CD8-positive, alpha-beta memory T cell (primary cell): ENCODE data around the gene PIP4K2A. TPM values are rescaled to one million over a fixed set of nuclear protein-coding genes. Genes with fewer than 3 reads are reported as not detected.
A peak's percentile ranks its signal among the peaks of the same experiment; 100 is the strongest.
"Not testable (repeated sequence)": the region's sequence is repeated elsewhere in the genome, so short reads cannot be mapped to it uniquely, and the experiment has no call there.

Experiments
- CTCF ChIA-PET: fragments of 350-600 bp; sonication (Branson Sonifier 250); formaldehyde crosslinking; loops from one replicate; lab custom pipeline; 2021; ENCODE audit warnings: antibody characterized with exemption; lab: Charles Lee
- POLR2A ChIA-PET: fragments of 350-600 bp; sonication (Branson Sonifier 250); formaldehyde crosslinking; loops from one replicate; lab custom pipeline; 2021; ENCODE audit warnings: antibody characterized with exemption; lab: Charles Lee
- DNase-seq, 5 donors: peaks; one replicate each; pipeline versions ENCODE4 v3.0.0 to v3.0.0-alpha.2; 2020 to 2022; ENCODE audit warnings: mixed read lengths in 1 of 5
- H3K27ac ChIP-seq: one replicate; pipeline ENCODE4 v1.7.0; 2013; ENCODE audit warnings: low read depth, mild to moderate bottlenecking, low read length, moderate library complexity
- H3K27me3 ChIP-seq: 2 replicates; pipeline ENCODE4 v1.7.0; 2013; ENCODE audit warnings: low read length, mild to moderate bottlenecking; ENCODE audit not compliant: insufficient read depth, poor library complexity, severe bottlenecking
- H3K36me3 ChIP-seq: 2 replicates; pipeline ENCODE4 v1.7.0; 2013; ENCODE audit warnings: mild to moderate bottlenecking, low read length, moderate library complexity; ENCODE audit not compliant: insufficient read depth
- H3K4me1 ChIP-seq: 2 replicates; pipeline ENCODE4 v1.7.0; 2013; ENCODE audit warnings: mild to moderate bottlenecking, low read length, moderate library complexity; ENCODE audit not compliant: insufficient read depth
- H3K4me3 ChIP-seq: 2 replicates; pipeline ENCODE4 v1.7.0; 2013; ENCODE audit warnings: mild to moderate bottlenecking, low read length
- H3K9me3 ChIP-seq: 2 replicates; pipeline ENCODE4 v1.7.0; 2013; ENCODE audit warnings: mild to moderate bottlenecking, low read length
- H3K27ac Mint-ChIP-seq, 8 donors: one replicate each; pipeline ENCODE4 v1.8.0; 2020 to 2021; ENCODE audit warnings: mixed read lengths in 8 of 8, mild to moderate bottlenecking in 6 of 8, inconsistent platforms in 3 of 8, moderate library complexity in 3 of 8
- H3K27me3 Mint-ChIP-seq, 2 donors: one replicate each; pipeline ENCODE4 v1.8.0; 2020 to 2021; ENCODE audit warnings: mixed read lengths in 2 of 2, mild to moderate bottlenecking in 1 of 2, moderate library complexity in 1 of 2
- H3K36me3 Mint-ChIP-seq, 3 donors: one replicate each; pipeline ENCODE4 v1.8.0; 2020 to 2021; ENCODE audit warnings: mixed read lengths in 3 of 3, inconsistent platforms in 1 of 3, mild to moderate bottlenecking in 1 of 3
- H3K4me1 Mint-ChIP-seq, 3 donors: one replicate each; pipeline ENCODE4 v1.8.0; 2020 to 2021; ENCODE audit warnings: mixed read lengths in 3 of 3, inconsistent platforms in 1 of 3, mild to moderate bottlenecking in 1 of 3
- H3K4me3 Mint-ChIP-seq, 7 donors: one replicate each; pipeline ENCODE4 v1.8.0; 2020 to 2021; ENCODE audit warnings: mixed read lengths in 7 of 7, mild to moderate bottlenecking in 6 of 7, moderate library complexity in 4 of 7, inconsistent platforms in 2 of 7
- H3K9me3 Mint-ChIP-seq, 5 donors: one replicate each; pipeline ENCODE4 v1.8.0; 2020 to 2022; ENCODE audit warnings: mixed read lengths in 5 of 5, mild to moderate bottlenecking in 3 of 5, moderate library complexity in 2 of 5, inconsistent platforms in 1 of 5
- polyA plus RNA-seq: library from polyadenylated mRNA; unstranded; fragments of 300-500 nt; fragmentation: Illumina TruSeq; gene quantifications from one replicate; pipeline ENCODE4 v1.2.3, GENCODE V29; 2021
- total RNA-seq, 2 experiments: library from RNA; stranded (reverse); gene quantifications; one replicate each; pipeline ENCODE4 v1.2.3, GENCODE V29; 2021

PIP4K2A gene
- total and polyA plus RNA-seq, 3 experiments from 2014 or later, result 116 to 130 (median 120) TPM

- H3K27me3 ChIP-seq, result no peaks in the 10 kb centered on the region
- H3K36me3 Mint-ChIP-seq, result no peaks in the 10 kb centered on the region
- H3K9me3 Mint-ChIP-seq, result no peaks in the 10 kb centered on the region
- H3K27ac Mint-ChIP-seq, result peak overlapping the region in 3 of 8 donors; percentile 28 to 60 (median 34)
- no peaks in the 10 kb centered on the region for H3K4me1 ChIP-seq
- ChIA-PET POLR2A (interaction anchor here (0.6 kb wide), 1 partner anchor 691 kb away, joined by 3 read pairs; no protein-coding TSS in a partner anchor), CTCF (interaction anchor here (1.2 kb wide), 1 partner anchor 146 kb away, joined by 3 read pairs; no protein-coding TSS in a partner anchor)
- H3K36me3 ChIP-seq, result no peaks in the 10 kb centered on the region
- H3K4me3 ChIP-seq, result no peak overlapping the region
- no peak overlapping the region for H3K27ac ChIP-seq
- no peaks in the 10 kb centered on the region for H3K9me3 ChIP-seq
- H3K4me3 Mint-ChIP-seq, result no peak overlapping the region
- peaks cover 14 to 33% (median 19%) of the 10 kb centered on the region in 3 donors for H3K4me1 Mint-ChIP-seq
- H3K27me3 Mint-ChIP-seq, result no peaks in the 10 kb centered on the region
- DNase-seq, result no peak
Measured at GRCh38 chr10:22727112-22727511, 12.7 kb upstream of the PIP4K2A start.

DNA sequence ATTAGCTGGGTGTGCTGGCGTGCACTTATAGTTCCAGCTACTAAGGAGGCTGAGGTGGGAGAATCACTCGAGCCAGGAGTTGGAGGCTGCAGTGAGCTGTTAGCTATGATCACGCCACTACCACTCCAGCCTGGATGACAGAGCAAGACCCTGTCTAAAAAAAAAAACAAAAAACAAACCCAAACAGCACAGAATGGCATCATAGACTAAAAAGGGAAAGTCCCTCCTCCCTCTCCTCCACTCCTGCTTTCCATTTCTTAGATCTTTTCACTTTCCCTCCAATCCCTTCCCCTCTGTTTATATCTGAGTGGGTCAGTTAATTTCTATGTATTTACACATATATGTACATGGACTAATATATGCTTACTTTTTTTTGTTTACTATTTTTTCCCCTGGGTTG lies 10.4 kb upstream of the PIP4K2A start:
- Histone ChIP-seq H3K36me3 (no peaks in the 10 kb centered on the region), H3K27ac (no peak overlapping the region), H3K9me3 (no peaks in the 10 kb centered on the region), H3K4me1 (no peaks in the 10 kb centered on the region), H3K27me3 (no peaks in the 10 kb centered on the region), H3K4me3 (no peak overlapping the region)
- POLR2A ChIA-PET, result no interaction called here
- Mint-ChIP-seq H3K9me3 (no peaks in the 10 kb centered on the region), H3K4me1 (peaks cover 17 to 38% (median 19%) of the 10 kb centered on the region in 3 donors), H3K27me3 (no peaks in the 10 kb centered on the region), H3K27ac (no peak overlapping the region), H3K4me3 (no peak overlapping the region), H3K36me3 (no peaks in the 10 kb centered on the region)
- CTCF ChIA-PET, result interaction anchor here (1.4 kb wide), 1 partner anchor 9 kb away, joined by 4 read pairs; no protein-coding TSS in a partner anchor
- no peak for DNase-seq

GRCh38 chr10:22723783-22724182 lies 9.4 kb upstream of the PIP4K2A start:
- Histone ChIP-seq H3K4me1 (no peaks in the 10 kb centered on the region), H3K4me3 (no peak overlapping the region), H3K27ac (no peak overlapping the region), H3K9me3 (no peaks in the 10 kb centered on the region), H3K36me3 (no peaks in the 10 kb centered on the region), H3K27me3 (no peaks in the 10 kb centered on the region)
- ChIA-PET POLR2A (no interaction called here), CTCF (no interaction called here)
- H3K4me3 Mint-ChIP-seq, result no peak overlapping the region
- no peaks in the 10 kb centered on the region for H3K27me3 Mint-ChIP-seq
- no peaks in the 10 kb centered on the region for H3K9me3 Mint-ChIP-seq
- no peak for DNase-seq
- H3K4me1 Mint-ChIP-seq, result peaks cover 17 to 38% (median 19%) of the 10 kb centered on the region in 3 donors
- H3K36me3 Mint-ChIP-seq, result no peaks in the 10 kb centered on the region
- H3K27ac Mint-ChIP-seq, result no peak overlapping the region

- Mint-ChIP-seq H3K27ac (peak overlapping the region in 1 of 8 donors; percentile 17), H3K4me3 (no peak overlapping the region), H3K4me1 (peaks cover 17 to 38% (median 19%) of the 10 kb centered on the region in 3 donors), H3K27me3 (no peaks in the 10 kb centered on the region), H3K36me3 (no peaks in the 10 kb centered on the region), H3K9me3 (no peaks in the 10 kb centered on the region)
- ChIA-PET POLR2A (no interaction called here), CTCF (no interaction called here)
- DNase-seq, result no peak
- Histone ChIP-seq H3K9me3 (no peaks in the 10 kb centered on the region), H3K27me3 (no peaks in the 10 kb centered on the region), H3K36me3 (no peaks in the 10 kb centered on the region), H3K4me1 (no peaks in the 10 kb centered on the region), H3K27ac (no peak overlapping the region), H3K4me3 (no peak overlapping the region)
Measured at GRCh38 chr10:22723343-22723779, 9.0 kb upstream of the PIP4K2A start.

GRCh38 chr10:22722626-22723169 lies 8.3 kb upstream of the PIP4K2A start:
- no peaks in the 10 kb centered on the region for H3K9me3 Mint-ChIP-seq
- H3K4me1 Mint-ChIP-seq, result peaks cover 15 to 34% (median 17%) of the 10 kb centered on the region in 3 donors
- Histone ChIP-seq H3K36me3 (no peaks in the 10 kb centered on the region), H3K4me3 (no peak overlapping the region), H3K27me3 (no peaks in the 10 kb centered on the region), H3K9me3 (no peaks in the 10 kb centered on the region), H3K4me1 (no peaks in the 10 kb centered on the region), H3K27ac (no peak overlapping the region)
- no peaks in the 10 kb centered on the region for H3K36me3 Mint-ChIP-seq
- no peak overlapping the region for H3K27ac Mint-ChIP-seq
- CTCF ChIA-PET, result interaction anchor here (1.4 kb wide), 1 partner anchor 9 kb away, joined by 4 read pairs; no protein-coding TSS in a partner anchor
- DNase-seq, result no peak
- POLR2A ChIA-PET, result interaction anchor here (0.6 kb wide), 1 partner anchor 227 kb away, joined by 4 read pairs; no protein-coding TSS in a partner anchor
- H3K4me3 Mint-ChIP-seq, result no peak overlapping the region
- peaks cover 0 to 1% of the 10 kb centered on the region in 2 donors for H3K27me3 Mint-ChIP-seq

DNA sequence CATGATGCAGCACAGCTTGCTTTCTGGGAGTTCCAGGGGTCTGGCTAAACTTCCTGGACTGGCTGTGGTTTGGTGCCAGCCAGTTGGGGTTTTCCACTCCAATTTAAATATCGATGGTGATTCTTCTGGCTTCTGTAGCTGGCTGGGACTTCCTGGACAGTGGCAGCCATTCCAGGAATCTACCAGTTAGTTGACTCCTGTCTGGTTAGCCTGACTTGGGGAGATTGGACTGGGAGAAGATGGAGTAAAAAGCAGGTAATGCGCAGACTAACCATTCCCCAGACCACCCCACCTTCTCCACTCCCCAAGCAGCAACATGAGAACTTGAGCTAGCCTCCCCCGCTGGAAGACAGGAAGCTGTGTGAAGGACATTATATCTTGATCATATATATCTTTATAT lies 6.3 kb upstream of the PIP4K2A start:
- Mint-ChIP-seq H3K4me3 (no peak overlapping the region), H3K27me3 (peaks cover 0 to 1% of the 10 kb centered on the region in 2 donors), H3K9me3 (no peaks in the 10 kb centered on the region), H3K36me3 (no peaks in the 10 kb centered on the region), H3K27ac (no peak overlapping the region), H3K4me1 (peaks cover 4 to 20% (median 7%) of the 10 kb centered on the region in 3 donors)
- ChIA-PET POLR2A (no interaction called here), CTCF (interaction anchor here (1.0 kb wide), 2 partner anchors 10 to 11 kb away, joined by 3 read pairs; no protein-coding TSS in a partner anchor)
- Histone ChIP-seq H3K27me3 (no peaks in the 10 kb centered on the region), H3K27ac (no peak overlapping the region), H3K4me1 (no peaks in the 10 kb centered on the region), H3K36me3 (no peaks in the 10 kb centered on the region), H3K4me3 (no peak overlapping the region), H3K9me3 (no peaks in the 10 kb centered on the region)
- DNase-seq, result no peak

DNA sequence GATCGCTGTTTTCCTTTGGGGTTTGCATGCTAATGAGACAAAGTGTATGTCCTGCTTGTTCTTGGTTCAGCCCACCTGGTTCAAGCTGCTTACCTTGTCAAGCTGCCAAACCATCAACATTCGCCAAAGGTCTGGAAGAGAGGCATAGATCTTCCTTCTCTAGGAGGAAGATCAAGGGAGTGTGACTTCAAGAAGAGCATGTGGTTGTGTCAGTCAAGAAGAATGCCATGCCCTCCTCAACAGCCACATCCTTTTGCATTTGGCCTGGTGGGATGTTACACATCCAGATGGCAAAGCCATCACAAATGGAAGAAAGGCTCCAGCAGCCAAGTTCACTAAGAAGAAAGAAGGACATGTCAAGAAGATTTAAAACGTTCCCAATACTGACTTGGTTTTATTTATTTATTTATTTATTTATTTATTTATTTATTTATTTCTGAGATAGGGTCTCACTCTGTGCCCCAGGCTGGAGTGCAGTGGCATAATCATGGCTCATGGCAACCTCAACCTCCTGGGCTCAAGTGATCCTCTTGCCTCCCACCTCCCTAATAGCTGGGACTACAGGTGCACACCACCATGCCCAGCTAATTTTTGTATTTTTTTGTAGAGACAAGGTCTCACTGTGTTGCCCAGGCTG lies 5.1 kb upstream of the PIP4K2A start:
- CTCF ChIA-PET, result interaction anchor here (1.0 kb wide), 2 partner anchors 9 to 13 kb away, joined by 3 read pairs; no protein-coding TSS in a partner anchor

DNA sequence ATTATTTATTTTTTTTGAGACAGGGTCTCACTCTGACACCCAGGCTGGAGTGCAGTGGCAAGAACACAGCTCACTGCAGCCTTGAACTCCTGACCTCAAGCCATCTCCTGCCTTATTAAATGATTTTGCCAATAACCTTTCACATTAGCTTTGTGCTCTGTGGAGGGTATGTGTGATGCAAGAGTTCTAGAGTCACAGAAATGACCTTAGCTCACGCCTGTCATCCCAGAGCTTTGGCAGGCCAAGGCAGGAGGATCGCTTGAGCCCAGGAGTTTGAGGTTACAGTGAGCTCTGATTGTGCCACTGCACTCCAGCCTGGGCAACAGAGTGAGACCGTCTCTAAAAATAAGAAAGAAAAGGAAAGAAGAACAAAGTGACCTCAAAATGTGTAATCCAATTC lies 4.3 kb upstream of the PIP4K2A start:
- CTCF ChIA-PET, result not testable (repeated sequence)

More for the DNA sequence above, 5.1 kb upstream of the PIP4K2A start:
- Mint-ChIP-seq H3K27ac (peak overlapping the region in 1 of 8 donors; percentile 21), H3K4me1 (peaks cover 10 to 26% (median 14%) of the 10 kb centered on the region in 3 donors), H3K36me3 (peaks cover 0 to 1% (median 0%) of the 10 kb centered on the region in 3 donors), H3K9me3 (no peaks in the 10 kb centered on the region), H3K4me3 (no peak overlapping the region), H3K27me3 (peaks cover 0 to 1% of the 10 kb centered on the region in 2 donors)
- H3K4me1 ChIP-seq, result peaks cover 6% of the 10 kb centered on the region
- H3K9me3 ChIP-seq, result no peaks in the 10 kb centered on the region
- H3K27me3 ChIP-seq, result no peaks in the 10 kb centered on the region
- POLR2A ChIA-PET, result no interaction called here
- H3K27ac ChIP-seq, result no peak overlapping the region
- no peaks in the 10 kb centered on the region for H3K36me3 ChIP-seq
- H3K4me3 ChIP-seq, result no peak overlapping the region
- DNase-seq, result no peak

More for the DNA sequence above, 4.3 kb upstream of the PIP4K2A start:
- H3K4me3 ChIP-seq, H3K36me3 Mint-ChIP-seq, H3K27me3 Mint-ChIP-seq, H3K27ac Mint-ChIP-seq, H3K27ac ChIP-seq, DNase-seq, H3K36me3 ChIP-seq, H3K9me3 Mint-ChIP-seq, H3K9me3 ChIP-seq, H3K4me3 Mint-ChIP-seq, H3K27me3 ChIP-seq, H3K4me1 ChIP-seq: not testable (repeated sequence)
- POLR2A ChIA-PET, result interaction anchor here (0.5 kb wide), 1 partner anchor 68 kb away, joined by 4 read pairs; no protein-coding TSS in a partner anchor
- H3K4me1 Mint-ChIP-seq, result peaks cover 6 to 23% (median 10%) of the 10 kb centered on the region in 3 donors
